ENCODE results near the gene SIPA1.

SIPA1 gene

DNA sequence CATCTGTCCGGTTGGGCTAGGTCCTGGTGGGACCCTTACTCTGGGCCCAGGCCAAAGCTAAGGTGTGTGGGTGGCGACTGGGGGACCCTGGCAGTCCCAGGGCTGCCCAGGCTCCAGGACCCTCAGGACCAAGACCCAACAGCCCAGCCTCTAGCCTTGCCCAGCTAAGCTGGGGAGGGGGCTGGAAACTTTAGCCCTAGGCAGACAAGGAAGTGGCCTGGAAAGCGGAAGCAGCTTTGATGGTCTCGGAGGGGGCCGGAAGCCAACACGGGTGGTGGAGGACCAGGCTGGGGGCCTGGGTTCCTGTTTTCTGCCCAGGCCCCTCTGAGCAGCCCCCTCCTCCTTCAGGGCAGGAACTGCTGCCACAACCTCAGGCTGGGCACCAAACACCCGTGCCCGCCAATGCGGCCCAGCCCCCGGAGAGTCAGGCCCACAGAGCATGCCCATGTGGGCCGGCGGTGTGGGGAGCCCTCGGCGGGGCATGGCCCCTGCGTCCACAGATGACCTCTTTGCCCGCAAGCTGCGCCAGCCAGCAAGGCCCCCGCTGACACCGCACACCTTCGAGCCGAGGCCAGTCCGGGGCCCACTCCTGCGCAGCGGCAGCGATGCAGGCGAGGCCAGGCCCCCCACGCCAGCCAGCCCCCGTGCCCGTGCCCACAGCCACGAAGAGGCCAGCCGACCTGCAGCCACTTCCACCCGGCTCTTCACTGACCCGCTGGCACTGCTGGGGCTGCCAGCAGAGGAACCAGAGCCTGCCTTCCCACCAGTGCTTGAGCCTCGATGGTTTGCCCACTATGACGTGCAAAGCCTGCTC lies 2.8 kb downstream of the SIPA1 start:
- peak; percentile 65 for DNase-seq
- peaks cover 63% of the 10 kb centered on the region for H3K4me1 Mint-ChIP-seq (ENCODE audit: low read depth)
- H3K9me3 Mint-ChIP-seq = no peaks in the 10 kb centered on the region
- peaks cover 87% of the 10 kb centered on the region for H3K36me3 Mint-ChIP-seq (ENCODE audit: low read depth)
- H3K27me3 Mint-ChIP-seq = no peaks in the 10 kb centered on the region
- H3K4me3 Mint-ChIP-seq = peak overlapping the region; percentile 93
- peak overlapping the region; percentile 95 for H3K27ac Mint-ChIP-seq

DNA sequence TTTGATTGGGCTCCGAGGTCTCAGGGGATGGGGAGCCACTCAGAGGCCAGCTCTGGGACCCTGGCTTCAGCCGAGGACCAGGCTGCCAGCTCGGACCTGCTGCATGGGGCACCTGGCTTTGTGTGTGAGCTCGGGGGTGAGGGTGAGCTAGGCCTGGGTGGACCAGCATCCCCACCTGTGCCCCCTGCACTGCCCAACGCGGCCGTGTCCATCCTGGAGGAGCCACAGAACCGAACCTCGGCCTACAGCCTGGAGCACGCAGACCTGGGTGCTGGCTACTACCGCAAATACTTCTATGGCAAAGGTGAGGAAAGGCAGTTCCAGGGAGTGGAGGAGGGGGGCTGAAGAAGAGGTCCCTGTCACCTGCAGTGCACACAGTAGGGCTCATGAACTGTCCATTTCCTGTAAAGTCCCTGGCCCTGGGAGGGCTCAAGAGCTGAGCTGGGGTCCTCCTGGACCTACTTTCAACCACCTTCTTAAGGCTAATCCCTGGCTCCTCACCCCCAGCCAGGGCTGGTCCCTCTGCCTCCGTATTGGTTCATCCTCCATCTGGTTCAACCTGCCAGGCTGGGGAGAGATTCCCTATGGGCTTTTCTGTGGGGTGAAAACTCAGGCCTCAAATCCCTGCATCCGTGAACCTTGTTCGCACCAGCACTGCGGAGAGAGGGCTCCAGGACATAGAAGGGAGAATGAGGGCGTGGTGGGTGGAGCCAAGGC lies 3.6 kb downstream of the SIPA1 start:
- H3K4me3 Mint-ChIP-seq = peak overlapping the region; percentile 93
- H3K36me3 Mint-ChIP-seq (ENCODE audit: low read depth) = peaks cover 86% of the 10 kb centered on the region
- H3K9me3 Mint-ChIP-seq = no peaks in the 10 kb centered on the region
- peak overlapping the region; percentile 89 for H3K27ac Mint-ChIP-seq
- peaks cover 63% of the 10 kb centered on the region for H3K4me1 Mint-ChIP-seq (ENCODE audit: low read depth)
- DNase-seq = no peak
- H3K27me3 Mint-ChIP-seq = no peaks in the 10 kb centered on the region

DNA sequence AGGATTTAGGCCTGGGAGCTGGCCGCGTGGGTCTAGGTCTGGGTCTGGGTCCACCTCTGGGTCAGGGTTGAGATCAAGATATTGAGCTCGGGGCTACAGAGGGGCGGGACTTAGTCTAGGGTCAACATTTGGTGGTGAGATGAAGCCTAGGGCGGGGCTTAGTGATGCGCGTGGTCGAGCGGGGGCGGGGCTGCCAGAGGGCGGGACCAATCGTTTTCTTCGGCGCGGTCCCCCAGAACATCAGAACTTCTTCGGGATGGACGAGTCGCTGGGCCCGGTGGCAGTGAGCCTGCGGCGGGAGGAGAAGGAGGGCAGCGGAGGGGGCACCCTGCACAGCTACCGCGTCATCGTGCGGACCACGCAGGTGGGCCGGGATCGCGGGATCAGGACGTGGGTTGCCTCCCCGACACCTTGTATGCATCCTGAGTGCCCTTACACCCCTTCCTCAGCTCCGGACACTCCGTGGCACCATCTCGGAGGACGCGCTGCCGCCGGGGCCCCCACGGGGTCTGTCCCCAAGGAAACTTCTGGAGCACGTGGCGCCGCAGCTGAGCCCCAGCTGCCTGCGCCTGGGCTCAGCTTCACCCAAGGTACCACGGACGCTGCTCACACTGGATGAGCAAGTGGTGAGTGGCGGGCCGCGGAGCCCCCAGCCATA lies 4.2 kb downstream of the SIPA1 start:
- no peaks in the 10 kb centered on the region for H3K9me3 Mint-ChIP-seq
- H3K27me3 Mint-ChIP-seq = no peaks in the 10 kb centered on the region
- H3K27ac Mint-ChIP-seq = peak overlapping the region; percentile 89
- peaks cover 58% of the 10 kb centered on the region for H3K4me1 Mint-ChIP-seq (ENCODE audit: low read depth)
- H3K4me3 Mint-ChIP-seq = peak overlapping the region; percentile 93
- H3K36me3 Mint-ChIP-seq (ENCODE audit: low read depth) = peaks cover 80% of the 10 kb centered on the region
- no peak for DNase-seq

DNA sequence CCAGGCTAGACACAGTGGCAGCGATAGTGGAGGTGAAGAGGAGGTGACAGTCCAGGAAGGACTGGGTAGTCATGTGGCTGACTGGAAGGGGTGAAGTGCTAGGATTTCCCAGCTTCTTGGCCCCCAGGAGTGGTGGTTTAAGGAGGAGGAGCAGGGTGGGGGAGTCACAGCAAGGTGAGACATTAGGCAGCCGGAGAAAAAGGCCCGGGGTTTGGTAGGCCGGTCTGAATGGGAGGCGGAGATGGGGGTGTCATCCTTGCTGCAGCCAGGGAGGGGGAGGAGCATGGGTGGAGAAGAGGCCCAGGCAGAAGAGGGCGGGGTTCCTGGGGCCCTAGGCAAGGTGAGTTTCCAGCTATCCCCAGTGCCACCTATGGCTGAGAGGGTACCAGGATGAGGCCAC lies 6.1 kb downstream of the SIPA1 start:
- Mint-ChIP-seq H3K4me1 (ENCODE audit: low read depth) (peaks cover 48% of the 10 kb centered on the region), H3K4me3 (peak overlapping the region; percentile 8), H3K27ac (peak overlapping the region; percentile 91), H3K36me3 (ENCODE audit: low read depth) (peaks cover 79% of the 10 kb centered on the region), H3K9me3 (no peaks in the 10 kb centered on the region), H3K27me3 (no peaks in the 10 kb centered on the region)
- DNase-seq = no peak

DNA sequence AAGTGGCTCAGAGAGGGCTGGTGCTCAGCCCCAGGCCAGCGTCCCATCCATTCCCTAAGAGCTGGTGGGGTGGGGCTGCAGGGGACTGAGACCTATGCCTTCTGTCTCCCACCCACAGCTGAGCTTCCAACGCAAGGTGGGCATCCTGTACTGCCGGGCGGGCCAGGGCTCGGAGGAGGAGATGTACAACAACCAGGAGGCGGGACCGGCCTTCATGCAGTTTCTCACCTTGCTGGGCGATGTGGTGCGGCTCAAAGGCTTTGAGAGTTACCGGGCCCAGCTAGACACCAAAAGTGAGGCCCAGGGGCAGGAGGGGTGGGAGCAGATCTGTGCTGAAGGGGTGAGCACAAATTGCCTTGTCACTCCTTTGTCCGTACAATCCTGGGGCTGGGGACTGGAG lies 6.9 kb downstream of the SIPA1 start:
- Mint-ChIP-seq H3K36me3 (ENCODE audit: low read depth) (peaks cover 82% of the 10 kb centered on the region), H3K4me3 (no peak overlapping the region), H3K27me3 (no peaks in the 10 kb centered on the region), H3K27ac (peak overlapping the region; percentile 91), H3K9me3 (no peaks in the 10 kb centered on the region), H3K4me1 (ENCODE audit: low read depth) (peaks cover 40% of the 10 kb centered on the region)
- no peak for DNase-seq

DNA sequence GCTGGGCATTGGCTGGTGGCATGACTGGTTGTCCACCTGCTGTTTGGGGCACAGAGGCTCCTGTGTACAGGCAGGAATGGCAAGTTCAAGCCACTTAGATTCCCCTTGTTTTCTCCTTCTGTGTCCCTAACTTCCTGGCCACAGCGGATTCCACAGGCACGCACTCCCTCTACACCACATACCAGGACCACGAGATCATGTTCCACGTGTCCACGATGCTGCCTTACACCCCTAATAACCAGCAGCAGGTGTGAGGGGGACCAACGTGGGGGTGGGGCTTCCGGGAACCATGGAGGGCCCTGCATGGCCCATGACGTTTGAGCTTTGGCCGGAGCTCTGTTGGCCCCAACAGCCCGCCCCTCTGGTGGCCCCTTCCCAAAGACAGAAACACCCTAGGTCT lies 7.8 kb downstream of the SIPA1 start:
- Mint-ChIP-seq H3K4me3 (no peak overlapping the region), H3K27me3 (no peaks in the 10 kb centered on the region), H3K9me3 (no peaks in the 10 kb centered on the region), H3K27ac (peak overlapping the region; percentile 75), H3K4me1 (ENCODE audit: low read depth) (peaks cover 32% of the 10 kb centered on the region), H3K36me3 (ENCODE audit: low read depth) (peaks cover 82% of the 10 kb centered on the region)
- no peak for DNase-seq

DNA sequence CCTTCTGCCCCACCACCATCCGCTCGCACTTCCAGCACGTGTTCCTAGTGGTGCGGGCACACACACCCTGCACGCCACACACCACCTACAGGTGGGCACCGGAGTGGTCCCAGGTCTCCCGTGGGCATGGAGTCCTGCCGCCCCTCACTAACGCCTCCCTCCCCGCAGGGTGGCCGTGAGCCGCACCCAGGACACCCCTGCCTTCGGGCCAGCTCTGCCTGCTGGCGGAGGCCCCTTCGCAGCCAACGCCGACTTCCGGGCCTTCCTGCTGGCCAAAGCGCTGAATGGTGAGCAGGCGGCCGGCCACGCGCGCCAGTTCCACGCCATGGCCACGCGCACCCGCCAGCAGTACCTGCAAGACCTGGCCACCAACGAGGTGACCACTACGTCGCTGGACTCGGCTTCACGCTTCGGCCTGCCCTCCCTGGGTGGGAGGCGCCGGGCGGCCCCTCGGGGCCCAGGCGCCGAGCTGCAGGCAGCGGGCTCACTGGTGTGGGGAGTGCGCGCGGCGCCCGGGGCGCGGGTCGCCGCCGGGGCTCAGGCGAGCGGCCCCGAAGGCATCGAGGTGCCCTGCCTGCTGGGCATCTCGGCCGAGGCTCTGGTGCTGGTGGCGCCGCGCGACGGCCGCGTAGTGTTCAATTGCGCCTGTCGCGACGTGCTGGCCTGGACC lies 8.5 kb downstream of the SIPA1 start:
- peaks cover 83% of the 10 kb centered on the region for H3K36me3 Mint-ChIP-seq (ENCODE audit: low read depth)
- H3K4me3 Mint-ChIP-seq = no peak overlapping the region
- H3K27ac Mint-ChIP-seq = peak overlapping the region; percentile 75
- no peak for DNase-seq
- H3K9me3 Mint-ChIP-seq = no peaks in the 10 kb centered on the region
- no peaks in the 10 kb centered on the region for H3K27me3 Mint-ChIP-seq
- H3K4me1 Mint-ChIP-seq (ENCODE audit: low read depth) = peaks cover 34% of the 10 kb centered on the region

DNA sequence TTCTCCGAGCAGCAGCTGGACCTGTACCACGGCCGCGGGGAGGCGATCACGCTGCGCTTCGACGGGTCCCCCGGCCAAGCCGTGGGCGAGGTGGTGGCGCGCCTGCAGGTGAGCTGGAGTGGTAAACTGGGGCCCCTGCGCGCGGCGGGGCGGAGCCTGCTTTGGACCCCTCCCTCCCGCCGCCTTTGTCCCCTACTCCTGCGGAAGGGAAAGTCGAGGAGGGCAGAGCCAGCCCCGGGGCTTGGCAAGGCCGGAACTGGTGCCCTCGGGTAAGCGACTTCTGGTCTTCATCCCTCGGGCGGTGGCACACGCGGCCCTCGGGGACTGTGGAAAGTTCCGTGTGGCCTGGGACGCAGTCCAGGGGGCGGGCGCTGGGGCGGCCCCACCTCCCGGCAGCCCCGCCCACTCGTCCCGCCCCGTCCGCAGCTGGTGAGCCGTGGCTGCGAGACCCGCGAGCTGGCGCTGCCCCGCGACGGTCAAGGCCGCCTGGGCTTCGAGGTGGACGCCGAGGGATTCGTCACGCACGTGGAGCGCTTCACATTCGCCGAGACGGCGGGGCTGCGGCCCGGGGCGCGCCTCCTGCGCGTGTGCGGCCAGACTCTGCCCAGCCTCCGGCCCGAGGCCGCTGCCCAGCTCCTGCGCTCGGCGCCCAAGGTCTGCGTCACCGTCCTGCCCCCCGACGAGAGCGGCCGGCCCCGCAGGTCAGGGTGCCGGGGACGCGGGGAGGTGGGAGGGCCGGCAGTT lies 9.2 kb downstream of the SIPA1 start:
- Mint-ChIP-seq H3K9me3 (no peaks in the 10 kb centered on the region), H3K27ac (no peak overlapping the region), H3K4me3 (no peak overlapping the region), H3K4me1 (ENCODE audit: low read depth) (peaks cover 34% of the 10 kb centered on the region), H3K36me3 (ENCODE audit: low read depth) (peaks cover 82% of the 10 kb centered on the region), H3K27me3 (no peaks in the 10 kb centered on the region)
- no peak for DNase-seq

DNA sequence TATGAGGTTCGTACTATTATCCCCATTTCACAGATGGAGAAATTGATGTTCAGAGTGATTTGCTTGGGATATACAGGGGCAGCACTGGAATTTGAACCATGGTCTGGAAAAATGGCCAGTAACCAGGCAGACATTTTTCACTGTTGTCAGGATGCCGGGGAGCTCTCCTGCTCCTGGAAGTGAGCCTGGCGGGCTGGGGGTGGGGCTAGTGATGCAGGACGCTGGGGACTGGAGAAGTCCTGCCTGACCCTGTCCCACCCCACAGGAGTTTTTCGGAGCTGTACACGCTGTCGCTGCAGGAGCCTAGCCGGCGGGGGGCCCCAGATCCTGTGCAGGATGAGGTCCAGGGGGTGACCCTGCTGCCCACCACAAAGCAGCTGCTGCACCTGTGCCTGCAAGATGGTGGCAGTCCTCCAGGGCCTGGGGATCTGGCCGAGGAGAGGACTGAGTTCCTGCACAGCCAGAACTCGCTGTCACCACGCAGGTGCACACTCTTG lies 11.1 kb downstream of the SIPA1 start:
- Mint-ChIP-seq H3K36me3 (ENCODE audit: low read depth) (peaks cover 79% of the 10 kb centered on the region), H3K27me3 (no peaks in the 10 kb centered on the region), H3K27ac (peak overlapping the region; percentile 50), H3K9me3 (no peaks in the 10 kb centered on the region), H3K4me1 (ENCODE audit: low read depth) (peaks cover 37% of the 10 kb centered on the region), H3K4me3 (no peak overlapping the region)
- DNase-seq = no peak

DNA sequence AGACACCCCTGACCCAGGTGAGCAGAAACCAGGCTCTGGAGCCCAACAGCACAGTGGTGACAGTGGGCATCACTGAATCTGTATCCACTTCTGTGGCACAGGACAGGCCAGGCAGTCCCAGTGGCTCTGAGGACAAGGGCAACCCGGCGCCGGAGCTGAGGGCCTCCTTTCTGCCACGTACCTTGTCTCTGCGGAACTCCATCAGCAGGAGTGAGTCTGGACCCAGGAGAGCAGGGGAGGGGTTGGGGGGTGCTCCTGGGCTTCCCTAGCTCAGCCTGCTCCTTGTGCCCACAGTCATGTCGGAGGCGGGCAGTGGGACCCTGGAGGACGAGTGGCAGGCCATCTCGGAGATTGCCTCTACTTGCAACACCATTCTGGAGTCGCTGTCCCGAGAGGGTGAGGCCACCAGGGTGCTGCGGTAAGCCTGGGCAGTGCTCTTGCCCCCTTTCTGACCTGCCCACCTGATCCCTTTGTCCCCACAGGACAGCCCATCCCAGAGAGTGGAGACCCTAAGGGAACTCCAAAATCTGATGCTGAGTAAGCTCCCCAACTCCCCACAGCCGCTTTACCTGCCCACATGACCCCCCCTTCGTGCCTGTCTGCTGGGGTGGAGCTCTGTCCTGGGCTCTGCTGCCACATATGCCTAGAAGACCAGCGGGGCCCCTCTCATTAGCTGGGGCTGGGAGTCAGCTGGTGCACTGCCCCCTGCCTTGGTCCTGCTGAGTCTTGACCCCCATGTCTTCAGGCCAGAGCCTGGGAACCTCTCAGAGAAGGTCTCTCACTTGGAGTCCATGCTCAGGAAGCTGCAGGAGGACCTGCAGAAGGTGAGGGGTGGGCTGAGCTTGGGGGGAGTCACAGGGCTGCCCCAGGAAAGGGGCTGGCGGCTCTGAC lies 12.0 kb downstream of the SIPA1 start:
- H3K36me3 Mint-ChIP-seq (ENCODE audit: low read depth) = peaks cover 76% of the 10 kb centered on the region
- no peaks in the 10 kb centered on the region for H3K9me3 Mint-ChIP-seq
- DNase-seq = no peak

DNA sequence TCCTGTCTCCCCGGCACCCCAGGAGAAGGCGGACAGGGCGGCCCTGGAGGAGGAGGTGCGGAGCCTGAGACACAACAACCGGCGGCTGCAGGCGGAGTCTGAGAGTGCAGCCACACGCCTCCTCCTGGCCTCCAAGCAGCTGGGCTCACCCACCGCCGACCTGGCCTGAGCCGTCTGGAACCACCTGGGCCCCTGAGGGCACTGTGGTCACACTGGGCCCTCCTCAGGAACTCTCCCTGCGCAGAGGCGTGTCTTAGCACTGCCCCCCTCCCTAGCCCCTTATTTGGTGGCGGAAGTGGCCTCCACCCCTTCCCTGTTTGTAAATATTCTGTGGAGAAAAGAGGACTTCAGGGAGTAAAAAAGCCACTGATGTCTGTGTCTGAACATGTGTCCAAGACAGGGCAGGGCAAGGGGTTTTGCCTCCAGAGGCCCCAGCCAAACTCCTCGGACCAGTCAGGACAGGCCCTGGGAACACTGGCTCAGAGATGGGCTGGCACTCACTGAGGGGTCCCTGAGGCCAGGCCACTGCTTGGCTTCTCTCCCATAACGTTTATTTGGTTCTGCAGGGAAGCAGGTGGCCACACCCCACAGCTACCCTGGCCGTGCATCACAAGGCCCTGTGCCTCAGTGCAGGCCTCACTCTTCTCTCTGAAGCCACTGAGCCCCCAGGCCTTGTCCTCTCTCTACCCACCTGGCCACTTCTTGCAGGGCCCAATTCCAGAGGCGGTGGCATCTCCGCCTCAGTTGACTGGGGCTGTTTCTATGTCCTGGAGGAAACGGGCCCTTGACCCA lies 12.8 kb downstream of the SIPA1 start:
- Mint-ChIP-seq H3K9me3 (no peaks in the 10 kb centered on the region), H3K4me1 (ENCODE audit: low read depth) (peaks cover 41% of the 10 kb centered on the region), H3K27me3 (no peaks in the 10 kb centered on the region), H3K36me3 (ENCODE audit: low read depth) (peaks cover 76% of the 10 kb centered on the region), H3K27ac (peak overlapping the region; percentile 10), H3K4me3 (no peak overlapping the region)
- DNase-seq = no peak

More for the DNA sequence above, 12.0 kb downstream of the SIPA1 start:
- Mint-ChIP-seq H3K27me3 (no peaks in the 10 kb centered on the region), H3K4me1 (ENCODE audit: low read depth) (peaks cover 36% of the 10 kb centered on the region), H3K27ac (peak overlapping the region; percentile 26), H3K4me3 (no peak overlapping the region)

DNA sequence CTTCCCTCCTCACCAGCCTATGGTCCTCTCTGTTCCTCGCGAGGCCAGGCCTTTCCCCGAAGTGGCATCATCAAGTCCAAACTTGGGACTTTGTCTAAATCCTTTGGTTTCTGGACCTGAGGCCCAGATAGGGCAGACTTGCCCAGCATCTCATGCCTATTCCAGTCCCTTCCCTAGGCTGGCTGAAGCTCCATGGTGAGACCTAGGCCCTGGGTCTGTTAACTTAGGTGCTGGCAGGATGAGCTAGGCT lies 13.4 kb downstream of the SIPA1 start:
- Mint-ChIP-seq H3K36me3 (ENCODE audit: low read depth) (peaks cover 77% of the 10 kb centered on the region), H3K9me3 (no peaks in the 10 kb centered on the region), H3K27ac (peak overlapping the region; percentile 10), H3K4me1 (ENCODE audit: low read depth) (peaks cover 47% of the 10 kb centered on the region), H3K27me3 (no peaks in the 10 kb centered on the region), H3K4me3 (no peak overlapping the region)
- DNase-seq = no peak
